NT2/D1 (cell line): Measurements from ENCODE around the gene VPS26A.

ENCODE experiments used
- YY1 ChIP-seq: IDR thresholded peaks from 2 replicates; pipeline ENCODE4 v1.6.1; 2011; ENCODE audit not compliant: insufficient read length, insufficient read depth
- ZNF274 ChIP-seq: IDR thresholded peaks from 2 replicates; pipeline ENCODE4 v1.6.1; 2011; ENCODE audit warnings: mild to moderate bottlenecking, low read depth, low read length

- no peak for TF ChIP-seq ZNF274
- TF ChIP-seq YY1, result no peak
These were observed 16.3 kb upstream of the VPS26A start for GRCh38 chr10:69107699-69108098.
